HG02678 (cell line): Measurements from ENCODE around the gene DNM3.

Experiments
- ATAC-seq: cut with Tn5 transposase; IDR thresholded peaks from one replicate; pipeline ENCODE4 v1.9.1; 2021; ENCODE audit warnings: mild to moderate bottlenecking, moderate library complexity; ENCODE audit not compliant: unreplicated experiment

DNM3 gene

GRCh38 chr1:171817511-171818265 is 23.6 kb upstream of the DNM3 start:
- ATAC-seq: no peak

- ATAC-seq: no peak
Measured at GRCh38 chr1:171819946-171820345, 21.4 kb upstream of the DNM3 start.

DNA sequence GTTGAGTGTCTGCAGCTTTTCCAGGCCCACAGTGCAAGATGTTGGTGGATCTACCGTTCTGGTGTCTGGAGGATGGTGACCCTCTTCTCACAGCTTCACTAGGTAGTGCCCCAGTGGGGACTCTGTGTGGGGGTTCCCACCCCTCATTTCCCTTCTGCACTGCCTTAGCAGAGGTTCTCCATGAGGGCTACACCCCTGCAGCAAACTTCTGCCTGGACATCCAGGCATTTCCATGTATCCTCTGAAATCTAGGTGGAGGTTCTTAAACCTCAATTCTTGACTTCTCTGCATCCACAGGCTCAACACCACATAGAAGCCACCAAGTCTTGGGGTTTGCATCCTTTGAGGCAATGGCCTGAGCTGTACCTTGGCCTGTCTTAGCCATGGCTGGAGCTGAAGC is 14.3 kb upstream of the DNM3 start:
- ATAC-seq: no peak

DNA sequence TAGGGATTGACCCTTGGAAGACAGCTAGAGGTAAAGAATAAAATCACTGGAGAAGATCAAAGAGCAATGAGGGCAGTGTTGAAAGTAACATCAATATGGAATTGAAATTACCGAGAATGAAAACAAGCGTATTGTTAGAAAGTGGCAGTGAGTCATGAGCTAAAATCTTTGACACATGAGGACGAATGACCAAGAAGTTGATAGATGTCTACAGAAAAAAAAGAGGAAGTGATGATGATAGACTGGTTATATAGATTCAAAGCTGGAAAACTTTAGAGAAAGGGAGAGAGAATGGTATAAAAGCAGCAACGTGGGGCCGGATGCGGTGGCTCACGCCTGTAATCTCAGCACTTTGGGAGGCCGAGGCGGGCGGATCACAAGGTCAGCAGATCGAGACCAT is 12.5 kb upstream of the DNM3 start:
- no peak for ATAC-seq

DNA sequence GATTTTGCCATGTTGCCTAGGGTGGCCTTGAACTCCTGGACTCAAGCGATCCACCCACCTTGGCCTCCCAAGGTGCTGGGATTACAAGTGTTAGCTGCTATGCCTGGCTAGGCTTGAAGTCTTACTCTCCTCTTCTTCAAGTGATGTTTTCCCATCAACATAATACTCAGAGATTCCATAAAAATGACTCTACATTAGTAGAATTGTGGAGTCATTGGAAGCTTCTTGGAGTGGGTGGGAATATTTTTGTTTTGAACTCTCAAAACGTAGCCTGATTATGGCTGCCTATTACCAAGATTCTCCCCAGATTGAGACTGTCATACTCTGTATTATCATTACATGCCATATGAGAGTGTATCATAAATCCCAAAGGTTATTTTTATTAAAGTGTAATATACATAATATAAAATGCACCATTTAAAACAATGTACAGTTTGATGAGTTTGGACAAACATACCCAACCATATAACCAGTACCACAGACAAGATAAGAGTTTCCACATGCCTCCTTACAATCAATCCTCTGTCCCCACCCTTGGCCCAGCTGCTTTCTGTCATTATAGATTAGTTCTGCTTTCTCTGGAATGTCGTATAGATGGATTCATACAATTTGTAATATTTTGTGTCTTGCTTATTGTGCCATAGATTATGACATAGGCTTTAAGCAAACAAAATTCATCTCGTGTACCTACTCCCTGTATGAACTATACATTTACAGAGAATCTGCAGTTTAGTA is 8.0 kb upstream of the DNM3 start:
- ATAC-seq: no peak

DNA sequence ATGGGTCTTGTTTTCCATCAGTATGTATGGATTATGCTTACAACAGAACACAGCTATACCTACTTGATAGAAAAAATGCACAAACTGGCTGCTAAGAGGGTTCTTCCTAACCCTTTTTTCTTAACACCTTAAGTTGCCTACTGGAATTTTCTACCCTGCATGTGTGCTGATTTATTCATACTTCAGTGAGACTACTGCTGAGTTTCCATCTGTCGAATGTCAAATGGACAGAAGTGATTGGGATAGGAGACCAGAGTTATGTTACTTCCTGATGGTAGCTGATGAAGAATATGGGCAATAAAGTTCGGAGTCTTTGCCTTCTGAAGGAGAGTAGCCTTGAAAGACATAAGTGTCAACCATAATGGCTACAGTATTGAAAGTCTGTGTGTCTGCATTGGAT is 6.5 kb upstream of the DNM3 start:
- ATAC-seq: no peak

GRCh38 chr1:171835891-171836290 is 5.4 kb upstream of the DNM3 start:
- ATAC-seq: no peak

DNA sequence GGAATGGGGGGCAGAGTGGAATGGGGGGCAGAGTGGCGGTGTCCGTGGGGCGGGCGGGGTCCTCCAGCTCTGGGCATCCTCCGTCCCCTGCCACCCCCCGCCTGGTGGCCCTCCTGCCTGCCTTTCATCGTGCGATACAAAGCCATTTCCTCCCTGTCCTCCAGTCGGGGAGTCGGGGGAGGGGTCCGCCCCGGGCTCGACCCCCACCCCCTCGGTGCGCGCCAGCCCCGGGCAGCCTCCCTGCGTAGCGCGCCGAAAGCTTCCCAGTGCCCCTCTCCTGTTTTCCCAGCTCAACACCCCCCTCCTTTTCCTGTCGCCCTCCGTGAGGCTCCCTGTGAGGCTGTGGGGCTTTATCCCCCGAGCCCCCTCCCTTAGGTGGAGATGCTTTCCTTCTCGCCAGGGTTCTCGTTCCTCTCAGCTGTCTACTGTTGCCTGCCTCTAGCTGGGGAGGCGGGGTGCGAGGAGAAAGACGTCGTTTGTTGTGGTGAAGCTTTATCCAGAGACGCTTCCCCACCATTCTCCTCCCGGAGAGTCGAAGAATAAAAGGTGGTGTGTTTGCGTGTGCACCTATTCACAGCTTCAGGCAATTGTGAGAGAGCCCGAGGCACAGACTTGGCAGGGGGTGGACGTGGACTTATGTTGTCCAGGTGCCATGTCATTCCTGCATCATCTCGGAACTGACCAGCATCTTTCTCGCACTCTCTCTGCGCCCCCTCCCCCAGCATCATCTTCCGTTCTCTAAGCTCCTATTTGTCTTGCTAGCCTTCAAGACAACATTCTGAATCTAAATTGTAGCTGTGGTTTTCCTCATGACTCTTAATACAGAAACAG is 848 bp downstream of the DNM3 start:
- no peak for ATAC-seq

GRCh38 chr1:171844381-171844780 is 3.1 kb downstream of the DNM3 start:
- ATAC-seq: no peak

GRCh38 chr1:171845998-171846397 is 4.7 kb downstream of the DNM3 start:
- no peak for ATAC-seq

DNA sequence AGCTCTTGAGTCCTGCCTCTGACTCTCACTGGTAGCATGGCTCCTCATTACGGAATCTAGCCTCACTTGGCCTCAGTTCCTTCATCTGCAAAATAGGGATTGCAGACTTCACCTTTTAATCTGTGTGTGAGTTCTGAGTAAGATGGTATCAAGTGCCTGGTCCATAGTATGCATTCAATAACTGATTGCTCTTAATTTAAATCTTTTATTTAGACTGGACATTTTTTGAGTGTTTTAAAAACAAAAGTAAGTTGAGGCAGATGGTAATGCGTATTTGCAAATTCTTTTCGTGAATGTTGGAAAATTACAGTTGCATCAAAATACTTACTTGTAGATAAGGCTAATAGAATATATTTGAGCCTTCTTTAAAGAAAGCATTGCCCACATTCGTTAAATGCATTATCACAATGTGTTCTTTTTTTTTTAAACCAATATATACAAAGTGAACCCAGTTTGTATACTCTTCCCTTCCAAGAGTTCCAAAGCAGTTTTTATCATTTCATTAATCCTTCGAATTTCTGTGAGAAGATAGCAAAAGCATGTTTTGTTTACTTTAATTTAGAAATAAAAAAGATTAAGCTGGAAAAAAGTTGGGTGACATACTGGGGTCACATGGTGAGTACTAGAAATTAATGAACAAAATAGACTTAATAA is 8.1 kb downstream of the DNM3 start:
- ATAC-seq: no peak

DNA sequence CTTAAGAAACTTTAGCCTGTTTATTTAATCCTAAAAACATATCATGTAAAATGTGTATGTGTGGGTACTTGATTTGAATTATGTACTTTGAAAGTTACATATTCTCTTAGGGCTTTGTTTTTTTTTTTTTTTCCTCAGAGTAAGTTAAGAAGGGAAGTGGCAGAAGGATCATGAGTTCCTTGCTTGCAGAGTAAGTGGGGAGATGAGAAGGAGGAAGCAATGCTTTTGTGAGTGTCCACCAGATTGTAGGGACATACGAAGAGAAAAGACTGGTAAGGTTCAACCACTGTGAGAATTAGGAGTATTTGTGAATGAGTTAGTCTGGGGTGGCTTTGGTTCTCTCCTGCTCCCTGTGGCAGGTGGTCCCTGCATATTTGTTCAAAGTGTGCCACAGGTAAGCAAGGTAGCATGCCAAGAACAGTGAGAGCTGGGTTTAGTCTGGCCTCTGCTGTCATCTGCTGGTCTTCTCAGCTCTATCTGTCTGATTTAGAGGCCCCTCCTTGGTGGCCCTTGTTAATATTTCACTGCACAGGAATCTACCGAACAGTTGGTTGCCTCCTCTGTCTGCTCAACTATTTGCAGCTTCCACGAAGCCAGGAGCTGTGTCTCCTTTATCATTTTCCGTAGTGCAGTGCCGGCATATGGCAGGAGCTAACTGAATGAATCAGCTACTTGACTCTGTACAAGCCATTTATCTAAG is 9.5 kb downstream of the DNM3 start:
- ATAC-seq: no peak

GRCh38 chr1:171852272-171852671 is 11.0 kb downstream of the DNM3 start:
- ATAC-seq: no peak

- ATAC-seq: no peak
Measured at GRCh38 chr1:171855381-171855780, 14.1 kb downstream of the DNM3 start.

GRCh38 chr1:171858696-171859095 is 17.4 kb downstream of the DNM3 start:
- no peak for ATAC-seq

DNA sequence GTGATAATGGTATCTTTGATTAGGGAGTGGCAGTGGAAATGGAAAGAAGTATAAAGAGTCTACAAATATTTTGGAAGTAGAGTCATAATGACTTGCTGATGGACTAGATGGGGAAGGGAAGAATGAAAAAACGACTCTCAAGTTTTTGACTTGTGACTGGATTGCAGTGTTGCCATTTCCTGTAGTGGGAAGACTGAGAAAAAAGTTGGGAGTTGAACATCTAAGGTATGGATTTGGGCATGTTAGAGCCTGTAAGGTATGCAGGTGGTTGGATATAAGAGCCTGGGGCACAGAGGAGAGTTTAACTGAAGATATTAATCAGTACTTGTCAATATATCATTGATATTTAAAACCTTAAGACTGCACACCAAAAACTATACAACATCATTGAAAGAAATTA is 19.4 kb downstream of the DNM3 start:
- no peak for ATAC-seq

GRCh38 chr1:171863531-171863930 is 22.2 kb downstream of the DNM3 start:
- no peak for ATAC-seq

GRCh38 chr1:171864308-171864707 is 23.0 kb downstream of the DNM3 start:
- no peak for ATAC-seq

GRCh38 chr1:171865106-171865505 is 23.8 kb downstream of the DNM3 start:
- ATAC-seq: no peak

DNA sequence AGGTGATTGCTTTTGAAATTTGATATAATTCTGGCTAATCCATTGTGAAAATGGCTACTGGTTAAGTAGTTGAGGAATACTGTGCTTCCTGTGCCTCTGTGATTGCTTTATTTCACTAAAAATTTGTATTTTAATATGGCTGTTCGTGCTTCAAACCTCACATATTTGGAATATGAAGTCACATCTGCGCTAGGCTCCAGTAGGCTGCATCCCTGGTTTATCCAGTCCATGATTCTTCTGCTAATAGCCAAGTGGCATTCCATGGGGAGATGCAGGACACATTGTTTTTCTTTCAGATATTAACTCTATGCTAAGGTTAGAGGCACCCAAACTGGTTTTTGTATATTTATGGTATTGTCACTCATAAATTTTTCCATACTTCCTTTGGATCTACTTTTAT is 25.9 kb downstream of the DNM3 start:
- no peak for ATAC-seq
